ENCODE data around the gene DIP2C. TPM values are rescaled to one million over a fixed set of nuclear protein-coding genes. Genes with fewer than 3 reads are reported as not detected.
"Not testable (repeated sequence)": the region's sequence is repeated elsewhere in the genome, so short reads cannot be mapped to it uniquely, and the experiment has no call there.

DIP2C gene
- total RNA-seq, 2 experiments from 2014 or later: 0.62 to 0.80 TPM

- CTCF ChIA-PET; intact Hi-C loops (cut with micrococcal nuclease); H3K4me3 Mint-ChIP-seq; H3K4me1 Mint-ChIP-seq (ENCODE audit: low read depth); POLR2A ChIA-PET; H3K27ac Mint-ChIP-seq; H3K27me3 Mint-ChIP-seq; H3K36me3 Mint-ChIP-seq; H3K9me3 Mint-ChIP-seq: not testable (repeated sequence)
- DNase-seq: peak; percentile 13
Measured at GRCh38 chr10:610642-611305, 78.7 kb downstream of the DIP2C start.

- no peak for DNase-seq
- CTCF ChIA-PET: no interaction called here
- intact Hi-C loops (cut with micrococcal nuclease): no loop called here
- Mint-ChIP-seq H3K36me3 (no peaks in the 10 kb centered on the region), H3K9me3 (peaks cover 8% of the 10 kb centered on the region), H3K27me3 (no peaks in the 10 kb centered on the region), H3K4me1 (ENCODE audit: low read depth) (peaks cover 8% of the 10 kb centered on the region), H3K4me3 (no peak overlapping the region), H3K27ac (no peak overlapping the region)
- POLR2A ChIA-PET: no interaction called here
Measured at GRCh38 chr10:609868-610545, 79.5 kb downstream of the DIP2C start.

GRCh38 chr10:609262-609658 lies 80.2 kb downstream of the DIP2C start:
- H3K27me3 Mint-ChIP-seq: no peaks in the 10 kb centered on the region
- H3K36me3 Mint-ChIP-seq: no peaks in the 10 kb centered on the region
- ChIA-PET POLR2A (no interaction called here), CTCF (no interaction called here)
- H3K4me3 Mint-ChIP-seq: no peak overlapping the region
- no peak overlapping the region for H3K27ac Mint-ChIP-seq
- peaks cover 8% of the 10 kb centered on the region for H3K4me1 Mint-ChIP-seq (ENCODE audit: low read depth)
- intact Hi-C loops (cut with micrococcal nuclease): no loop called here
- H3K9me3 Mint-ChIP-seq: peaks cover 8% of the 10 kb centered on the region
- no peak for DNase-seq

GRCh38 chr10:608331-609261 lies 80.9 kb downstream of the DIP2C start:
- Mint-ChIP-seq H3K36me3 (no peaks in the 10 kb centered on the region), H3K9me3 (peaks cover 8% of the 10 kb centered on the region), H3K27ac (no peak overlapping the region), H3K4me1 (ENCODE audit: low read depth) (peaks cover 8% of the 10 kb centered on the region), H3K27me3 (peaks cover 2% of the 10 kb centered on the region), H3K4me3 (no peak overlapping the region)
- CTCF ChIA-PET: no interaction called here
- no peak for DNase-seq
- POLR2A ChIA-PET: no interaction called here
- intact Hi-C loops (cut with micrococcal nuclease): no loop called here

GRCh38 chr10:607545-608185 lies 81.8 kb downstream of the DIP2C start:
- ChIA-PET POLR2A (no interaction called here), CTCF (no interaction called here)
- Mint-ChIP-seq H3K4me1 (ENCODE audit: low read depth) (peaks cover 8% of the 10 kb centered on the region), H3K27me3 (peaks cover 2% of the 10 kb centered on the region), H3K9me3 (peaks cover 8% of the 10 kb centered on the region), H3K4me3 (no peak overlapping the region), H3K36me3 (no peaks in the 10 kb centered on the region), H3K27ac (no peak overlapping the region)
- intact Hi-C loops (cut with micrococcal nuclease): no loop called here
- no peak for DNase-seq

- CTCF ChIA-PET: no interaction called here
- Mint-ChIP-seq H3K27ac (no peak overlapping the region), H3K4me3 (no peak overlapping the region), H3K9me3 (peaks cover 8% of the 10 kb centered on the region), H3K36me3 (no peaks in the 10 kb centered on the region), H3K27me3 (peaks cover 2% of the 10 kb centered on the region), H3K4me1 (ENCODE audit: low read depth) (peaks cover 8% of the 10 kb centered on the region)
- DNase-seq: no peak
- intact Hi-C loops (cut with micrococcal nuclease): no loop called here
- POLR2A ChIA-PET: no interaction called here
Measured at GRCh38 chr10:606762-607544, 82.5 kb downstream of the DIP2C start.

GRCh38 chr10:605632-606325 lies 83.7 kb downstream of the DIP2C start:
- Mint-ChIP-seq H3K4me1 (ENCODE audit: low read depth) (peaks cover 8% of the 10 kb centered on the region), H3K36me3 (no peaks in the 10 kb centered on the region), H3K27ac (no peak overlapping the region), H3K9me3 (peaks cover 3% of the 10 kb centered on the region), H3K27me3 (peaks cover 2% of the 10 kb centered on the region), H3K4me3 (no peak overlapping the region)
- ChIA-PET CTCF (no interaction called here), POLR2A (no interaction called here)
- DNase-seq: no peak
- intact Hi-C loops (cut with micrococcal nuclease): no loop called here

- H3K4me3 Mint-ChIP-seq: no peak overlapping the region
- H3K9me3 Mint-ChIP-seq: no peaks in the 10 kb centered on the region
- H3K27me3 Mint-ChIP-seq: peaks cover 3% of the 10 kb centered on the region
- intact Hi-C loops (cut with micrococcal nuclease): no loop called here
- ChIA-PET CTCF (no interaction called here), POLR2A (no interaction called here)
- H3K4me1 Mint-ChIP-seq (ENCODE audit: low read depth): peaks cover 8% of the 10 kb centered on the region
- no peaks in the 10 kb centered on the region for H3K36me3 Mint-ChIP-seq
- H3K27ac Mint-ChIP-seq: no peak overlapping the region
- DNase-seq: no peak
Measured at GRCh38 chr10:604716-605631, 84.5 kb downstream of the DIP2C start.

- intact Hi-C loops (cut with micrococcal nuclease): no loop called here
- DNase-seq: no peak
- POLR2A ChIA-PET: no interaction called here
- Mint-ChIP-seq H3K27me3 (peaks cover 3% of the 10 kb centered on the region), H3K27ac (no peak overlapping the region), H3K36me3 (no peaks in the 10 kb centered on the region), H3K4me3 (no peak overlapping the region), H3K4me1 (ENCODE audit: low read depth) (peaks cover 2% of the 10 kb centered on the region), H3K9me3 (no peaks in the 10 kb centered on the region)
- CTCF ChIA-PET: no interaction called here
Measured at GRCh38 chr10:603745-604144, 85.7 kb downstream of the DIP2C start.

GRCh38 chr10:602391-603005 lies 87.0 kb downstream of the DIP2C start:
- H3K4me3 Mint-ChIP-seq: no peak overlapping the region
- CTCF ChIA-PET: no interaction called here
- peaks cover 3% of the 10 kb centered on the region for H3K27me3 Mint-ChIP-seq
- no peak overlapping the region for H3K27ac Mint-ChIP-seq
- no peaks in the 10 kb centered on the region for H3K9me3 Mint-ChIP-seq
- POLR2A ChIA-PET: no interaction called here
- intact Hi-C loops (cut with micrococcal nuclease): no loop called here
- no peaks in the 10 kb centered on the region for H3K36me3 Mint-ChIP-seq
- no peaks in the 10 kb centered on the region for H3K4me1 Mint-ChIP-seq (ENCODE audit: low read depth)
- no peak for DNase-seq
